ENCODE results near the gene FOXN1.

The FOXN1 gene

GRCh38 chr17:28527859-28528258, 21.7 kb downstream of the FOXN1 start:
- no peak for DNase-seq

GRCh38 chr17:28528327-28529012, 22.3 kb downstream of the FOXN1 start:
- DNase-seq: no peak

GRCh38 chr17:28529013-28529400, 22.9 kb downstream of the FOXN1 start:
- no peak for DNase-seq

GRCh38 chr17:28530250-28530649, 24.1 kb downstream of the FOXN1 start:
- no peak for DNase-seq

GRCh38 chr17:28530926-28531325, 24.8 kb downstream of the FOXN1 start:
- no peak for DNase-seq

- no peak for DNase-seq
Observed at GRCh38 chr17:28532050-28532960, 26.2 kb downstream of the FOXN1 start.

- no peak for DNase-seq
Observed at GRCh38 chr17:28533091-28533807, 27.1 kb downstream of the FOXN1 start.

GRCh38 chr17:28534740-28535375, 28.7 kb downstream of the FOXN1 start:
- no peak for DNase-seq

GRCh38 chr17:28536532-28537218, 30.5 kb downstream of the FOXN1 start:
- no peak for DNase-seq

- no peak for DNase-seq
Observed at GRCh38 chr17:28537219-28537610, 31.1 kb downstream of the FOXN1 start.

GRCh38 chr17:28538296-28538895, 32.2 kb downstream of the FOXN1 start:
- no peak for DNase-seq

- DNase-seq: no peak
Observed at GRCh38 chr17:28540231-28540630, 34.1 kb downstream of the FOXN1 start.

GRCh38 chr17:28541439-28541838, 35.3 kb downstream of the FOXN1 start:
- no peak for DNase-seq

- no peak for DNase-seq
Observed at GRCh38 chr17:28544402-28545140, 38.4 kb downstream of the FOXN1 start.

- no peak for DNase-seq
Observed at GRCh38 chr17:28545141-28545503, 39.0 kb downstream of the FOXN1 start.

- DNase-seq: no peak
Observed at GRCh38 chr17:28545787-28546415, 39.8 kb downstream of the FOXN1 start.

GRCh38 chr17:28547096-28547622, 41.0 kb downstream of the FOXN1 start:
- DNase-seq: no peak

GRCh38 chr17:28547623-28548416, 41.7 kb downstream of the FOXN1 start:
- peak; percentile 64 for DNase-seq

GRCh38 chr17:28548417-28549130, 42.4 kb downstream of the FOXN1 start:
- DNase-seq: no peak

Data from activated T-cell treated with anti-CD3 and anti-CD28 coated beads, Interleukin-2, amount 50 U/mL, for 1 hour (primary cell).